Activated CD8-positive, alpha-beta memory T cell treated with anti-CD3 and anti-CD28 coated beads, Interleukin-2, amount 50 U/mL, for 1 hour (primary cell): ENCODE results near the gene PIPOX.

ENCODE experiments used
- DNase-seq: peaks from one replicate; pipeline ENCODE4 v3.0.0-alpha.2; 2020; ENCODE audit errors: extremely low read depth

Gene PIPOX

DNA sequence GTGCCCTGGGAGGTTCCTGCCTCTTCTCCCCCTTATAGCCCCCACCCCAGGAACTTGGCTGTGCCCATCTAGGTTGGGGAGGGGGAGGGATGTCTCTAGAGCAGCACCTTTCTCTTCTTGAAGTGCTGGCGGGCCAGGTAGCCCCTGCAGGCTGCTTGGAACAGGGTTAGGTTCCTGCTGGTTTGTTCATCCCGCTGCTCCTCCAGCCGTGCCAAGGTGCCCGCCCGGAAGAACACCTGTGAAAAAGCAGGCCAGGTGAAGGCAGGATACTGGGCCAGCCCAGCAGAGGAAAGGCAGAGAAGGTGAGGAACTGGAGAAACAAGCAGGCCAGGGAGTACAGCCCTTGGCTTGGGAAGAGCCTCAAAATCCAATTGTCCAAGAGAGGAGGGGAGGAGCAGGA is 56.6 kb downstream of the PIPOX start:
- DNase-seq = no peak

DNA sequence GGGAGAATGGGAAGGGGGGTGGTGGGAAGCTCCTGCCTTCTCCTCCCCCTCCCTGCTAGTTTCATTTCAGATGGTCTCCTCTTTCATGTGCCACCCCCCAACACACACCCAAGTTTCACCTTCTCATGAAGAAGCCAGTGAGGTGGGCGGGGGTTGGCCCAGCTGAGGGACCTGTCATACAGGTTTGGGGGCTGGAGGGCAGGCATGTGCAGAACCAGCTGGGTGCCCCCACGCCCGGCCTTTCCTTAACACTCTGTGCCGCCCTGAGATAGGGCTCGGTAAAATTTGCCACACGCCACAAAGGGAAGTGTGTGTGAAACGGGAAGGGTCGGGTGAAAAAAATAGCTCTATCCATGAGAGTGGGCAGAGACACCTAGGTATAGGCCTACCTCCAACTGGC is 57.4 kb downstream of the PIPOX start:
- DNase-seq = no peak

- no peak for DNase-seq
Observed at GRCh38 chr17:29102046-29102445, 59.1 kb downstream of the PIPOX start.

DNA sequence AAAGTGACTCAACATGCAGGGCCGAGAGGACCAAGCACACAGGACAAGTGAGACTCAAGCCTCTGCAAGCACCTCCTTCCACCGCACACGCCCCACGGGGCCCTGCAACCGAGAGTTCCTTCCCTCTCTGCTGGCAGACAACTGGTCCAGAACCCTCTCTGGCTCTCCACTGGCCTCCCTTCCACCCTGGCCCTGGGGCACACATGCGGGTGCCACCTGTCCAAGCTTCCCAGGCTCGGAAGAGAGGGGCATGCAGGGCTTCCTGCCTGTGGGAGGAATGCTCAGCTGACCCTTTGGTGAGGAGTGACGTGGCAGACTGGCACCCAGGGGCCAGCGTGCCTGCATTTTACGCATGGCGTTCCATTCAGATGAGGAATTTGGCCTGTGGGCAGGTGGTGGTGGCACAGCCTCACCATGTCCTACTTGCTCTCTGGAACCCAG is 59.8 kb downstream of the PIPOX start:
- no peak for DNase-seq

DNA sequence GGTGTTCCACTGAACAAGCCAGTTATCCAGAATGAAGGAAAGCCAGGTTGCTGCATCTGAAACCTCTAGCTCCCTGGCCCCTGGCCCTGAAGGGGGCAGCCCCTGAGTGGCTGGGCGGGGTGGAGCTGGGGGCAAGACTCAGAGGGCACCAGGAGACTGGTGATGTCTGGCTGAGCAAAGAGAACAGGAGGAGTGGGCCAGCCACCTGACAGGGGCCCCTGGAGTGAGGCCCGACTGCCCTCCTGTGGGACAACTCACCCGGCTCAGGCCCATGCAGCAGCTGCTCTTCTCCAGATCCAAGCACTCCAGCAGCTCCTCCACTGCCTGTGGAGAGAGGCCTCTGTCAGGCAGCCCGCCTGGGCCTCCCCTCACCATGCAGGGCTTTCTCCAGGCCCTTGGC is 60.4 kb downstream of the PIPOX start:
- DNase-seq = no peak
